ENCODE data around the gene LGALS16.

- TF ChIP-seq, protein P1, sequence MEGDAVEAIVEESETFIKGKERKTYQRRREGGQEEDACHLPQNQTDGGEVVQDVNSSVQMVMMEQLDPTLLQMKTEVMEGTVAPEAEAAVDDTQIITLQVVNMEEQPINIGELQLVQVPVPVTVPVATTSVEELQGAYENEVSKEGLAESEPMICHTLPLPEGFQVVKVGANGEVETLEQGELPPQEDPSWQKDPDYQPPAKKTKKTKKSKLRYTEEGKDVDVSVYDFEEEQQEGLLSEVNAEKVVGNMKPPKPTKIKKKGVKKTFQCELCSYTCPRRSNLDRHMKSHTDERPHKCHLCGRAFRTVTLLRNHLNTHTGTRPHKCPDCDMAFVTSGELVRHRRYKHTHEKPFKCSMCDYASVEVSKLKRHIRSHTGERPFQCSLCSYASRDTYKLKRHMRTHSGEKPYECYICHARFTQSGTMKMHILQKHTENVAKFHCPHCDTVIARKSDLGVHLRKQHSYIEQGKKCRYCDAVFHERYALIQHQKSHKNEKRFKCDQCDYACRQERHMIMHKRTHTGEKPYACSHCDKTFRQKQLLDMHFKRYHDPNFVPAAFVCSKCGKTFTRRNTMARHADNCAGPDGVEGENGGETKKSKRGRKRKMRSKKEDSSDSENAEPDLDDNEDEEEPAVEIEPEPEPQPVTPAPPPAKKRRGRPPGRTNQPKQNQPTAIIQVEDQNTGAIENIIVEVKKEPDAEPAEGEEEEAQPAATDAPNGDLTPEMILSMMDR (IDR thresholded peaks at IDR 0.05): no peak
- no peak for TF ChIP-seq POLR2A (IDR thresholded peaks at IDR 0.05)
These were observed 38.0 kb upstream of the LGALS16 start for GRCh38 chr19:39617745-39618144.
